SK-N-SH (cell line): ENCODE measurements around the gene ANGPTL1. TPM values are rescaled to one million over a fixed set of nuclear protein-coding genes. Genes with fewer than 3 reads are reported as not detected.
A peak's percentile ranks its signal among the peaks of the same experiment; 100 is the strongest.
"Not testable (repeated sequence)": the region's sequence is repeated elsewhere in the genome, so short reads cannot be mapped to it uniquely, and the experiment has no call there.

Experiments used
- CTCF ChIA-PET: fragments of 300-600, 350-600 bp; formaldehyde crosslinking; extraction: SDS; loops from one replicate; lab custom pipeline; 2021; lab: Yijun Ruan, JAX
- POLR2A ChIA-PET: fragments of 350-600 bp; sonication (Branson Sonifier 250); formaldehyde crosslinking; extraction: SDS; loops from one replicate; lab custom pipeline; 2020; ENCODE audit warnings: antibody characterized with exemption, inconsistent platforms; lab: Yijun Ruan, JAX
- DNase-seq: peaks from one replicate; pipeline ENCODE4 v3.0.0; 2012
- H2AFZ ChIP-seq: fragments of 200-600 bp; sonication (generic); 2 replicates; pipeline ENCODE4 v1.8.1; 2016; ENCODE audit warnings: antibody characterized with exemption, mild to moderate bottlenecking, low read depth
- H3F3A ChIP-seq: fragments of 200-600 bp; sonication (generic); replicated peaks from 2 replicates; pipeline ENCODE3; 2016; ENCODE audit warnings: antibody characterized with exemption, mild to moderate bottlenecking; ENCODE audit not compliant: insufficient read depth
- H3K27ac ChIP-seq, 2 experiments: fragments of 200-500 bp in 1 of 2; fragments of 200-600 bp in 1 of 2; sonication (Bioruptor generic) in 1 of 2; sonication (generic), shearing (Covaris generic) in 1 of 2; 2 replicates each; pipeline versions ENCODE4 v1.5.1 to v1.6.1; 2014 to 2016; ENCODE audit warnings: low read depth in 2 of 2, inconsistent platforms in 1 of 2, low read length in 1 of 2, mild to moderate bottlenecking in 1 of 2, mixed read lengths in 1 of 2
- H3K27me3 ChIP-seq: fragments of 200-600 bp; sonication (generic), shearing (Covaris generic); 2 replicates; pipeline ENCODE4 v1.6.1; 2016; ENCODE audit warnings: mixed run types; ENCODE audit not compliant: insufficient read depth
- H3K36me3 ChIP-seq, 2 experiments: fragments of 200-500 bp in 1 of 2; fragments of 200-600 bp in 1 of 2; sonication (Bioruptor generic) in 1 of 2; sonication (generic) in 1 of 2; replicated peaks in 1 of 2; 2 replicates each; pipeline versions ENCODE3 to v1.5.1; 2014 to 2016; ENCODE audit warnings: low read length in 1 of 2, mild to moderate bottlenecking in 1 of 2; ENCODE audit not compliant: insufficient read depth in 2 of 2, control insufficient read depth in 1 of 2
- H3K4me1 ChIP-seq, 2 experiments: fragments of 200-500 bp in 1 of 2; fragments of 200-600 bp in 1 of 2; sonication (Bioruptor generic) in 1 of 2; sonication (generic), shearing (Covaris generic) in 1 of 2; 2 replicates each; pipeline versions ENCODE4 v1.5.1 to v1.6.1; 2014 to 2016; ENCODE audit warnings: low read depth in 1 of 2, low read length in 1 of 2, mixed run types in 1 of 2; ENCODE audit not compliant: insufficient read depth in 2 of 2, control insufficient read depth in 1 of 2
- H3K4me2 ChIP-seq: fragments of 200-600 bp; sonication (generic), shearing (Covaris generic); 2 replicates; pipeline ENCODE4 v1.6.1; 2017; ENCODE audit warnings: mixed run types
- H3K4me3 ChIP-seq, 2 experiments: fragments of 200-500 bp in 1 of 2; fragments of 200-600 bp in 1 of 2; sonication (Bioruptor generic) in 1 of 2; sonication (generic), shearing (Covaris generic) in 1 of 2; 2 replicates each; pipeline versions ENCODE4 v1.5.1 to v1.8.1; 2014 to 2016; ENCODE audit warnings: low read depth in 2 of 2, inconsistent platforms in 1 of 2, low read length in 1 of 2, mild to moderate bottlenecking in 1 of 2, mixed read lengths in 1 of 2, moderate library complexity in 1 of 2
- H3K79me2 ChIP-seq: fragments of 200-600 bp; sonication (generic); 2 replicates; pipeline ENCODE4 v1.8.1; 2017; ENCODE audit warnings: mild to moderate bottlenecking; ENCODE audit not compliant: insufficient read depth
- H3K9ac ChIP-seq: fragments of 200-600 bp; sonication (generic); 2 replicates; pipeline ENCODE4 v1.6.1; 2017; ENCODE audit warnings: mixed run types
- H3K9me2 ChIP-seq: fragments of 200-600 bp; sonication (generic); 2 replicates; pipeline ENCODE4 v1.6.1; 2017; ENCODE audit warnings: mixed run types
- H3K9me3 ChIP-seq: fragments of 200-600 bp; sonication (generic); 2 replicates; pipeline ENCODE4 v1.6.1; 2017; ENCODE audit warnings: mixed run types, mild to moderate bottlenecking, moderate library complexity
- H4K20me1 ChIP-seq: fragments of 200-600 bp; sonication (generic); 2 replicates; pipeline ENCODE4 v1.6.1; 2017; ENCODE audit warnings: mild to moderate bottlenecking, mixed run types; ENCODE audit not compliant: insufficient read depth
- FOXJ3 ChIP-seq: sonication (generic); formaldehyde crosslinking; IDR thresholded peaks from 2 replicates; pipeline ENCODE4 v1.5.1; 2020; ENCODE audit warnings: mild to moderate bottlenecking, missing genetic modification reagents
- MEF2A ChIP-seq: IDR thresholded peaks from 2 replicates; pipeline ENCODE4 v1.4.0; 2012; ENCODE audit warnings: low read depth, borderline replicate concordance
- NRF1 ChIP-seq: IDR thresholded peaks from 2 replicates; pipeline ENCODE4 v1.6.1; 2012; ENCODE audit warnings: low read depth, mild to moderate bottlenecking, low read length
- RXRA ChIP-seq: IDR thresholded peaks from 2 replicates; pipeline ENCODE4 v1.4.0; 2012; ENCODE audit warnings: low read depth, mild to moderate bottlenecking, borderline replicate concordance
- SIN3A ChIP-seq: IDR thresholded peaks from 2 replicates; pipeline ENCODE4 v1.6.1; 2012; ENCODE audit warnings: low read depth, mild to moderate bottlenecking, low read length, moderate library complexity, borderline replicate concordance
- SMC3 ChIP-seq: IDR thresholded peaks from 2 replicates; pipeline ENCODE4 v1.6.1; 2012; ENCODE audit warnings: low read depth, low read length, improper control_type of control experiment
- TAF1 ChIP-seq: IDR thresholded peaks from 2 replicates; pipeline ENCODE4 v1.6.1; 2012; ENCODE audit warnings: low read depth, mild to moderate bottlenecking, low read length, moderate library complexity, borderline replicate concordance
- WGBS: methylation state at CpG from one replicate; pipeline ENCODE4 v1.1.6; 2017; ENCODE audit warnings: low lambda C conversion rate; 5-methylcytosine and 5-hydroxymethylcytosine counted together
- polyA plus RNA-seq, 3 experiments: library from polyadenylated mRNA; depleted of rRNA; stranded (reverse); fragments of >200 nt; gene quantifications; 2 replicates each; pipeline ENCODE4 v1.2.3, GENCODE V29; 2012
- TF ChIP-seq, protein P1 (sequence below): IDR thresholded peaks from 2 replicates; pipeline ENCODE4 v1.4.0; 2012; ENCODE audit warnings: low read depth, borderline replicate concordance
- TF ChIP-seq, protein P2 (sequence below): IDR thresholded peaks from 2 replicates; pipeline ENCODE4; 2012

The ANGPTL1 gene
- polyA plus RNA-seq, 1 of the 3 experiments (the other 2 are of a cell fraction) = not detected

DNA sequence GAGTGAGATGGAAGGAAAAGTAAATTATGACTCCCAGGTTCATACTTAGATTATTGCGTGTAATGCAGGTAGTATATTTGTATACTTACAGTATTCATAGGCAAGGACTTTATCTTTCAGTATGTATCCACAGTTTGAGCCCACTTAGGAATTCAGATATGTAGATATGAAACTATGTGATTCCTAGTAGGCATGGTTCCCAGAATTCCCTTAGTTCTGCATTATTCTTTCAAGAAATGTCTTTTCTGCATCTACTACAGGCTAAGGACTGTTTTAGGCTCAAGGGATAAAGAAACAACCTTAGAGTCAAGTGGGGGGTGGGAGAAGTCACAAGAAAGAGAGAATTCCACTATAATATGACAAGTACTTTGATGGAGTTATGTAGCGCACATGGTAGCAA lies 13.8 kb downstream of the ANGPTL1 start:
- Histone ChIP-seq H3K27ac (no peak overlapping the region), H3F3A (no peaks in the 10 kb centered on the region), H3K4me1 (no peaks in the 10 kb centered on the region; a peak in 1 of 4 replicates), H4K20me1 (no peaks in the 10 kb centered on the region), H2AFZ (no peak overlapping the region), H3K4me2 (no peak overlapping the region), H3K9me3 (no peaks in the 10 kb centered on the region), H3K9ac (no peak overlapping the region), H3K27me3 (no peaks in the 10 kb centered on the region), H3K4me3 (no peak overlapping the region), H3K9me2 (no peaks in the 10 kb centered on the region), H3K79me2 (no peaks in the 10 kb centered on the region), H3K36me3 (peaks cover 3 to 14% of the 10 kb centered on the region in 2 experiments)
- no peak for DNase-seq
- 100% methylated on average over 2 of the region's 2 CpGs for WGBS
- ChIA-PET POLR2A (no interaction called here), CTCF (interaction anchor here (0.7 to 1.3 kb wide), 3 partner anchors 9 to 145 kb away, joined by 3 to 4 read pairs (median 3); no protein-coding TSS in a partner anchor)
- TF ChIP-seq MEF2A = no peak
- no peak for TF ChIP-seq FOXJ3
- TF ChIP-seq, protein P1, sequence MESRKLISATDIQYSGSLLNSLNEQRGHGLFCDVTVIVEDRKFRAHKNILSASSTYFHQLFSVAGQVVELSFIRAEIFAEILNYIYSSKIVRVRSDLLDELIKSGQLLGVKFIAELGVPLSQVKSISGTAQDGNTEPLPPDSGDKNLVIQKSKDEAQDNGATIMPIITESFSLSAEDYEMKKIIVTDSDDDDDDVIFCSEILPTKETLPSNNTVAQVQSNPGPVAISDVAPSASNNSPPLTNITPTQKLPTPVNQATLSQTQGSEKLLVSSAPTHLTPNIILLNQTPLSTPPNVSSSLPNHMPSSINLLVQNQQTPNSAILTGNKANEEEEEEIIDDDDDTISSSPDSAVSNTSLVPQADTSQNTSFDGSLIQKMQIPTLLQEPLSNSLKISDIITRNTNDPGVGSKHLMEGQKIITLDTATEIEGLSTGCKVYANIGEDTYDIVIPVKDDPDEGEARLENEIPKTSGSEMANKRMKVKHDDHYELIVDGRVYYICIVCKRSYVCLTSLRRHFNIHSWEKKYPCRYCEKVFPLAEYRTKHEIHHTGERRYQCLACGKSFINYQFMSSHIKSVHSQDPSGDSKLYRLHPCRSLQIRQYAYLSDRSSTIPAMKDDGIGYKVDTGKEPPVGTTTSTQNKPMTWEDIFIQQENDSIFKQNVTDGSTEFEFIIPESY = no peak

DNA sequence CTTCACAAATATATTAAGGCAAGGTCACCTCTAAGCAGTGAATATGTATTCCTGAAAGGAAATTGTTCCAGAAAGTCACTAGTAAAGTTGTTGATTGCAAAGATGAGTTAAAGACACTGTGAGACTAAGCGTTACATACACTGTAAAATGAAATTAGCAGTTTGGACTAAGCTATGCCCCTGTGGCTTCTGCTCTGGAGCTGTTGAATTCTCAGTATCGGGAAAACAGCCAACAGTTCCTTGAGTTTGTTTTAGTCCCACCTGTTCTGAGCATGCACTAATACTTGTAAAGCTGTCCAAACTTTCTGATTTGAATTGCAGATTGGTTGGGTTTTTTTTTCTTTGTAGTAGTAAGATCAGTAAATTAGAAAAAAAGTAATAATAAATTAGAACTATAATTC lies 21.0 kb downstream of the ANGPTL1 start:
- Histone ChIP-seq H3K9me3 (no peaks in the 10 kb centered on the region), H3F3A (peaks cover 12% of the 10 kb centered on the region), H3K4me1 (peaks cover 0 to 8% of the 10 kb centered on the region in 2 experiments; a peak in 2 of 4 replicates), H3K36me3 (peaks cover 0 to 3% of the 10 kb centered on the region in 2 experiments), H3K9ac (no peak overlapping the region), H4K20me1 (0 out of 2 replicates have a peak, but pooled peaks cover 4% of the 10 kb centered on the region), H3K4me2 (no peak overlapping the region), H3K4me3 (no peak overlapping the region), H3K27me3 (no peaks in the 10 kb centered on the region), H2AFZ (no peak overlapping the region), H3K27ac (no peak overlapping the region), H3K9me2 (no peaks in the 10 kb centered on the region), H3K79me2 (no peaks in the 10 kb centered on the region)
- CTCF ChIA-PET = no interaction called here
- TF ChIP-seq, protein P2, sequence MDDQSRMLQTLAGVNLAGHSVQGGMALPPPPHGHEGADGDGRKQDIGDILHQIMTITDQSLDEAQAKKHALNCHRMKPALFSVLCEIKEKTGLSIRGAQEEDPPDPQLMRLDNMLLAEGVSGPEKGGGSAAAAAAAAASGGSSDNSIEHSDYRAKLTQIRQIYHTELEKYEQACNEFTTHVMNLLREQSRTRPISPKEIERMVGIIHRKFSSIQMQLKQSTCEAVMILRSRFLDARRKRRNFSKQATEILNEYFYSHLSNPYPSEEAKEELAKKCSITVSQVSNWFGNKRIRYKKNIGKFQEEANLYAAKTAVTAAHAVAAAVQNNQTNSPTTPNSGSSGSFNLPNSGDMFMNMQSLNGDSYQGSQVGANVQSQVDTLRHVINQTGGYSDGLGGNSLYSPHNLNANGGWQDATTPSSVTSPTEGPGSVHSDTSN = no peak
- no peak for TF ChIP-seq NRF1
- no peak for TF ChIP-seq SIN3A
- TF ChIP-seq RXRA = no peak
- TF ChIP-seq TAF1 = no peak
- TF ChIP-seq SMC3 = no peak
- 98% methylated on average over 2 of the region's 2 CpGs for WGBS
- POLR2A ChIA-PET = no interaction called here
- no peak for DNase-seq

DNA sequence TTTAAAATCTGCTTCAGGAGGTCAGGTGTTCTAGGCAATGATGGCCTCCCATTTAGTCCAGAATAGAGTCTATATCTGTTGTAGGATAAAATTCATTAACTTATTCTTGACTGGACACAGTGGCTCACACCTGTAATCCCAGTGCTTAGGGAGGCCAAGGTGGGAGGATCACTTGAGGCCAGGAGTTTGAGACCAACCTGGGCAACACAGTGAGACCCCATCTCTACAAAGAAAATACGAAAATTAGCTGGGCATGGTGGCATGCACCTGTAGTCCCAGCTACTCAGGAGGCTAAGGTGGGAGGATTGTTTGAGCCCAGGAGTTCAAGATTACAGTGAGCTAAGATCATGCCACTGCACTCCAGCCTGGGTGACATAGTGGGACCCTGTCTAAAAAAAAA lies 23.0 kb downstream of the ANGPTL1 start:
- not testable (repeated sequence) for H3K4me2 ChIP-seq

More for the DNA sequence above, 23.0 kb downstream of the ANGPTL1 start:
- H3K27ac ChIP-seq = peak overlapping the region in 1 of 2 experiments; percentile 52; a peak in 2 of 4 replicates
- H3K36me3 ChIP-seq, POLR2A ChIA-PET, H3K9ac ChIP-seq, H4K20me1 ChIP-seq, H3K4me1 ChIP-seq, H3K9me2 ChIP-seq, H3K9me3 ChIP-seq, DNase-seq, H3K79me2 ChIP-seq, H2AFZ ChIP-seq, H3K27me3 ChIP-seq, H3K4me3 ChIP-seq: not testable (repeated sequence)
- CTCF ChIA-PET = interaction anchor here (0.6 to 1.2 kb wide), 3 partner anchors 10 to 154 kb away, joined by 4 read pairs; no protein-coding TSS in a partner anchor
- H3F3A ChIP-seq = peaks cover 20% of the 10 kb centered on the region
- WGBS = 83% methylated on average over 1 of the region's 1 CpG
